Keratinocyte (primary cell): ENCODE measurements around the gene IL32.

Source experiments
- CTCF ChIP-seq, 3 experiments: IDR thresholded peaks in 1 of 3; conservative IDR thresholded peaks in 1 of 3; optimal IDR thresholded peaks in 1 of 3; 2 replicates in 2 of 3; 3 replicates in 1 of 3; pipeline versions ENCODE3 to v1.5.1; 2011; ENCODE audit warnings: low read length in 3 of 3, mild to moderate bottlenecking in 3 of 3, moderate library complexity in 2 of 3, control low read depth in 1 of 3, inconsistent platforms in 1 of 3; ENCODE audit not compliant: insufficient read depth in 2 of 3; ENCODE audit errors: extremely low read depth in 1 of 3
- EZH2 ChIP-seq: IDR thresholded peaks from one replicate; pipeline ENCODE4 v1.6.1; 2012; ENCODE audit warnings: inconsistent platforms, mild to moderate bottlenecking, low read length, moderate library complexity

GRCh38 chr16:3022684-3023414, 42.6 kb upstream of the IL32 start:
- no peak for TF ChIP-seq CTCF (optimal IDR thresholded peaks at IDR 0.05 in 1 of 3, IDR thresholded peaks at IDR 0.05 in 1 of 3, conservative IDR thresholded peaks at IDR 0.05 in 1 of 3; ENCODE audit: extremely low read depth in 1 of 3, insufficient read depth in 2 of 3, low read length in 3 of 3)
- TF ChIP-seq EZH2, result no peak
